Endothelial cell of umbilical vein (primary cell): Measurements from ENCODE around the gene SPRY4. TPM values are rescaled to one million over a fixed set of nuclear protein-coding genes. Genes with fewer than 3 reads are reported as not detected.
A peak's percentile ranks its signal among the peaks of the same experiment; 100 is the strongest.

Experiments
- BruUV-seq: library from RNA; stranded (reverse); fragments of 400-500 nt; replicated peaks from 2 replicates; lab custom pipeline; 2021; lab: Mats Ljungman, UMichigan
- CTCF ChIA-PET: fragments of 300-600, 350-600 bp; sonication (Branson Sonifier 250); formaldehyde crosslinking; loops from one replicate; lab custom pipeline; 2021; ENCODE audit warnings: antibody characterized with exemption, inconsistent platforms; lab: Charles Lee
- POLR2A ChIA-PET: fragments of 300-600, 350-600 bp; sonication (Branson Sonifier 250); formaldehyde crosslinking; loops from one replicate; lab custom pipeline; 2021; ENCODE audit warnings: antibody characterized with exemption, inconsistent platforms; lab: Charles Lee
- DNase-seq: peaks from one replicate; pipeline ENCODE4 v3.0.0-alpha.2; 2011; ENCODE audit warnings: low read depth, low spot score
- FAIRE-seq: peaks from 2 replicates; lab custom pipeline; 2011; peaks lifted over from hg19 to GRCh38; lab: Jason Lieb, UNC
- H2AFZ ChIP-seq: 2 replicates; pipeline ENCODE4 v1.6.0; 2012; ENCODE audit warnings: low read depth, low read length, control low read depth, inconsistent platforms
- H3K27ac ChIP-seq: 2 replicates; pipeline ENCODE4 v1.5.1; 2011; ENCODE audit warnings: low read depth, mild to moderate bottlenecking, control low read depth, low read length, moderate library complexity; ENCODE audit not compliant: insufficient read depth
- H3K27me3 ChIP-seq, 2 experiments: 2 replicates each; pipeline versions ENCODE4 v1.6.0 to v1.6.1; 2011; ENCODE audit warnings: low read length in 2 of 2, mixed read lengths in 1 of 2; ENCODE audit not compliant: control insufficient read depth in 2 of 2, insufficient read depth in 2 of 2
- H3K36me3 ChIP-seq, 2 experiments: 2 replicates in 1 of 2; 3 replicates in 1 of 2; pipeline ENCODE4 v1.5.1; 2011; ENCODE audit warnings: low read length in 2 of 2, mild to moderate bottlenecking in 1 of 2, moderate library complexity in 1 of 2; ENCODE audit not compliant: control insufficient read depth in 2 of 2, insufficient read depth in 2 of 2; ENCODE audit errors: extremely low read depth in 1 of 2
- H3K4me1 ChIP-seq: 3 replicates; pipeline ENCODE4 v1.5.1; 2011; ENCODE audit warnings: mild to moderate bottlenecking, low read length; ENCODE audit not compliant: control insufficient read depth, insufficient read depth; ENCODE audit errors: extremely low read depth
- H3K4me2 ChIP-seq: 2 replicates; pipeline ENCODE4 v1.6.1; 2011; ENCODE audit warnings: low read length, control low read depth, mixed read lengths; ENCODE audit not compliant: insufficient read depth
- H3K4me3 ChIP-seq, 3 experiments: fragments of 200-600 bp in 1 of 3; sonication (generic), shearing (Covaris generic) in 1 of 3; replicated peaks in 1 of 3; 2 replicates each; pipeline ENCODE4 v1.5.1; 2011 to 2016; ENCODE audit warnings: control low read depth in 3 of 3, low read length in 3 of 3, mild to moderate bottlenecking in 2 of 3, inconsistent platforms in 1 of 3, low read depth in 1 of 3, moderate library complexity in 1 of 3; ENCODE audit not compliant: insufficient read depth in 1 of 3
- H3K79me2 ChIP-seq: 2 replicates; pipeline ENCODE4 v1.6.0; 2012; ENCODE audit warnings: low read length, inconsistent platforms; ENCODE audit not compliant: control insufficient read depth, insufficient read depth
- H3K9ac ChIP-seq: replicated peaks from 2 replicates; pipeline ENCODE3; 2011; ENCODE audit warnings: low read length, control low read depth; ENCODE audit not compliant: insufficient read depth; ENCODE audit errors: extremely low read depth
- H3K9me1 ChIP-seq: replicated peaks from 3 replicates; pipeline ENCODE4 v1.6.0; 2011; ENCODE audit warnings: mild to moderate bottlenecking, low read length; ENCODE audit not compliant: control insufficient read depth, insufficient read depth; ENCODE audit errors: extremely low read depth
- H3K9me3 ChIP-seq: replicated peaks from 2 replicates; pipeline ENCODE4 v1.5.1; 2012; ENCODE audit warnings: low read length, inconsistent platforms; ENCODE audit not compliant: control insufficient read depth, insufficient read depth
- H4K20me1 ChIP-seq: replicated peaks from 2 replicates; pipeline ENCODE3; 2011; ENCODE audit warnings: mild to moderate bottlenecking, low read length; ENCODE audit not compliant: control insufficient read depth, insufficient read depth; ENCODE audit errors: extremely low read depth
- EZH2 ChIP-seq: IDR thresholded peaks from 2 replicates; pipeline ENCODE4 v1.6.1; 2012; ENCODE audit warnings: borderline replicate concordance, low read depth, mild to moderate bottlenecking, moderate library complexity, low read length, inconsistent platforms; ENCODE audit not compliant: severe bottlenecking
- FOS ChIP-seq: IDR thresholded peaks from 2 replicates; pipeline ENCODE4 v1.6.1; 2011; ENCODE audit warnings: mild to moderate bottlenecking, low read length, moderate library complexity, borderline replicate concordance; ENCODE audit not compliant: insufficient read depth
- GATA2 ChIP-seq: IDR thresholded peaks from 2 replicates; pipeline ENCODE4 v1.7.0; 2011; ENCODE audit warnings: low read depth, mild to moderate bottlenecking, moderate library complexity, mixed read lengths, low read length; ENCODE audit not compliant: insufficient read length, insufficient read depth
- JUN ChIP-seq: IDR thresholded peaks from 2 replicates; pipeline ENCODE4 v1.6.1; 2011; ENCODE audit warnings: borderline replicate concordance, low read depth; ENCODE audit not compliant: insufficient read length, insufficient read depth
- MYC ChIP-seq: IDR thresholded peaks from one replicate; pipeline ENCODE4 v1.6.1; 2011; ENCODE audit warnings: mild to moderate bottlenecking, low read depth, low read length
- POLR2A ChIP-seq: IDR thresholded peaks from 2 replicates; pipeline ENCODE4 v1.6.1; 2012; ENCODE audit warnings: low read depth, mild to moderate bottlenecking, control low read depth, low read length
- POLR2AphosphoS5 ChIP-seq: IDR thresholded peaks from 2 replicates; pipeline ENCODE4 v1.6.1; 2012; ENCODE audit warnings: low read depth, mild to moderate bottlenecking, control low read depth, low read length, moderate library complexity; ENCODE audit not compliant: insufficient read depth
- dilution Hi-C: fragments of 300-500 bp; cut with MboI; formaldehyde crosslinking; loops from one replicate; pipeline ENCODE4 v1.15.0; 2019; ENCODE audit warnings: low sequenced_read_pairs; ENCODE audit not compliant: extremely low pct_ligation_motif_present
- intact Hi-C: fragments of 100-400 bp; cut with micrococcal nuclease; formaldehyde crosslinking; loops from one replicate; pipeline ENCODE4 v1.10.0; 2022
- polyA plus RNA-seq, 4 experiments: library from polyadenylated mRNA; depleted of rRNA in 3 of 4; stranded (reverse) in 3 of 4; unstranded in 1 of 4; fragments of >200 nt; gene quantifications; 2 replicates each; pipeline versions ENCODE4 v1.2.1 to v1.2.3, GENCODE V29; 2011 to 2012; ENCODE audit warnings: missing spikeins in 1 of 4
- total RNA-seq: library from RNA; stranded (reverse); gene quantifications from 2 replicates; pipeline ENCODE4 v1.2.3, GENCODE V29; 2021
- TF ChIP-seq, protein P1 (sequence below): IDR thresholded peaks from 2 replicates; pipeline ENCODE4 v1.6.1; 2011; ENCODE audit not compliant: insufficient read depth, insufficient read length
- TF ChIP-seq, protein P2 (sequence below), 2 donors: IDR thresholded peaks; 1 replicate in 1 of 2; 2 replicates in 1 of 2; pipeline ENCODE4 v1.5.1; 2011; ENCODE audit warnings: low read length in 2 of 2, mild to moderate bottlenecking in 2 of 2, moderate library complexity in 2 of 2, control low read depth in 1 of 2, inconsistent platforms in 1 of 2, low read depth in 1 of 2; ENCODE audit not compliant: insufficient read depth in 1 of 2; ENCODE audit errors: extremely low read depth in 1 of 2

The SPRY4 gene
- total and polyA plus RNA-seq, 2 donors (not counting 3 experiments of a cell fraction or from before 2014, with no cell fraction given): 9.3 to 33.9 TPM

DNA sequence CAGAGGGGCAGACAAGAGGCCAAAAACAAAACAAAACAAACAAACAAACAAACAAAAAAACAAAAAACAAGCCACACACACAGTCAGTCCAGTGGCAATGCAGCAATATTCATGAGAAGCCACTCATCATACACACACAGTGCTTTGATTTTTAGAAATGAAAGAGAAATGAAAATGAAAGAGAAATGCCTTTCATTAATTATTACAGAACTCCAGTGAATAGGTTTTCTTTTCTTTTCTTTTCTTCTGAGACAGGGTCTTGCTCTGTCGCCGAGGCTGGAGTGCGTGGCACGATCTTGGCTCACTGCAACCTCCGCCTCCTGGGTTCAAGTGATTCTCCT lies 36.9 kb downstream of the SPRY4 start:
- TF ChIP-seq, protein P1, sequence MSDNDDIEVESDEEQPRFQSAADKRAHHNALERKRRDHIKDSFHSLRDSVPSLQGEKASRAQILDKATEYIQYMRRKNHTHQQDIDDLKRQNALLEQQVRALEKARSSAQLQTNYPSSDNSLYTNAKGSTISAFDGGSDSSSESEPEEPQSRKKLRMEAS: no peak
- TF ChIP-seq POLR2A (no peak), EZH2 (no peak), POLR2AphosphoS5 (no peak), FOS (no peak), MYC (no peak), GATA2 (no peak), JUN (no peak)
- TF ChIP-seq, protein P2, sequence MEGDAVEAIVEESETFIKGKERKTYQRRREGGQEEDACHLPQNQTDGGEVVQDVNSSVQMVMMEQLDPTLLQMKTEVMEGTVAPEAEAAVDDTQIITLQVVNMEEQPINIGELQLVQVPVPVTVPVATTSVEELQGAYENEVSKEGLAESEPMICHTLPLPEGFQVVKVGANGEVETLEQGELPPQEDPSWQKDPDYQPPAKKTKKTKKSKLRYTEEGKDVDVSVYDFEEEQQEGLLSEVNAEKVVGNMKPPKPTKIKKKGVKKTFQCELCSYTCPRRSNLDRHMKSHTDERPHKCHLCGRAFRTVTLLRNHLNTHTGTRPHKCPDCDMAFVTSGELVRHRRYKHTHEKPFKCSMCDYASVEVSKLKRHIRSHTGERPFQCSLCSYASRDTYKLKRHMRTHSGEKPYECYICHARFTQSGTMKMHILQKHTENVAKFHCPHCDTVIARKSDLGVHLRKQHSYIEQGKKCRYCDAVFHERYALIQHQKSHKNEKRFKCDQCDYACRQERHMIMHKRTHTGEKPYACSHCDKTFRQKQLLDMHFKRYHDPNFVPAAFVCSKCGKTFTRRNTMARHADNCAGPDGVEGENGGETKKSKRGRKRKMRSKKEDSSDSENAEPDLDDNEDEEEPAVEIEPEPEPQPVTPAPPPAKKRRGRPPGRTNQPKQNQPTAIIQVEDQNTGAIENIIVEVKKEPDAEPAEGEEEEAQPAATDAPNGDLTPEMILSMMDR (IDR thresholded peaks at IDR 0.05; ENCODE audit: extremely low read depth in 1 of 2, insufficient read depth in 1 of 2, low read depth in 1 of 2, low read length in 2 of 2): no peak
- H3K4me2 ChIP-seq: peak overlapping the region; percentile 55
- CTCF ChIA-PET: interaction anchor here (1.0 to 1.5 kb wide), 6 partner anchors 8 to 262 kb away, joined by 3 to 5 read pairs (median 5); partner anchors contain the start of gene SPRY4

More for the DNA sequence above, 36.9 kb downstream of the SPRY4 start:
- POLR2A ChIA-PET: interaction anchor here (1.2 kb wide), 1 partner anchor 8 kb away, joined by 3 read pairs; no protein-coding TSS in a partner anchor
- FAIRE-seq (no peak), DNase-seq (no peak)
- Histone ChIP-seq H3K27ac (peak overlapping the region; percentile 62), H3K9me1 (no peaks in the 10 kb centered on the region), H3K79me2 (no peaks in the 10 kb centered on the region), H4K20me1 (no peaks in the 10 kb centered on the region), H3K9ac (peak overlapping the region; percentile 19), H3K4me3 (no peak overlapping the region), H3K9me3 (no peaks in the 10 kb centered on the region), H3K27me3 (no peaks in the 10 kb centered on the region), H3K4me1 (peaks cover 34% of the 10 kb centered on the region), H2AFZ (peak overlapping the region; percentile 24), H3K36me3 (no peaks in the 10 kb centered on the region)
- dilution Hi-C loops: no loop called here
- intact Hi-C loops: loop anchor here (1.0 to 2.0 kb wide), 6 partner anchors 9 to 135 kb away; no protein-coding TSS in a partner anchor
- TSS peak; percentile 62 for BruUV-seq
